HepG2 (cell line): Measurements from ENCODE around the gene HEXIM1. TPM values are rescaled to one million over a fixed set of nuclear protein-coding genes. Genes with fewer than 3 reads are reported as not detected.
A peak's percentile ranks its signal among the peaks of the same experiment; 100 is the strongest.

Experiments used
- CREM ChIP-seq, 2 experiments: sonication (generic) in 1 of 2; formaldehyde crosslinking in 1 of 2; IDR thresholded peaks; 2 replicates each; pipeline versions ENCODE4 v1.4.0 to v1.6.1; 2016 to 2020; ENCODE audit warnings: antibody characterized with exemption in 1 of 2, mild to moderate bottlenecking in 1 of 2, missing genetic modification reagents in 1 of 2
- DMAP1 ChIP-seq: IDR thresholded peaks from 2 replicates; pipeline ENCODE4 v1.6.1; 2016
- DPF2 ChIP-seq: sonication (generic); formaldehyde crosslinking; IDR thresholded peaks from 2 replicates; pipeline ENCODE4 v1.4.0; 2020; ENCODE audit warnings: mild to moderate bottlenecking, low read depth, missing genetic modification reagents, borderline replicate concordance
- DR1 ChIP-seq: sonication (generic); formaldehyde crosslinking; IDR thresholded peaks from 2 replicates; pipeline ENCODE4 v1.8.0; 2021; ENCODE audit warnings: mild to moderate bottlenecking, missing genetic modification reagents, inconsistent platforms
- ELF3 ChIP-seq: IDR thresholded peaks from 2 replicates; pipeline ENCODE4 v1.6.1; 2016; ENCODE audit warnings: missing genetic modification reagents, missing compliant biosample characterization
- FOXA1 ChIP-seq, 2 experiments: fragments of 450-650 bp in 1 of 2; sonication (generic) in 1 of 2; formaldehyde crosslinking in 1 of 2; IDR thresholded peaks; 2 replicates each; pipeline versions ENCODE4 v1.4.0 to v1.6.1; 2016 to 2020; ENCODE audit warnings: missing genetic modification reagents in 1 of 2
- FOXO1 ChIP-seq: sonication (generic); formaldehyde crosslinking; IDR thresholded peaks from 2 replicates; pipeline ENCODE4 v1.4.0; 2020; ENCODE audit warnings: missing genetic modification reagents
- HNRNPUL1 ChIP-seq: fragments of 200-400 bp; formaldehyde crosslinking; IDR thresholded peaks from 2 replicates; pipeline ENCODE4 v1.6.1; 2017; ENCODE audit warnings: low read depth, mild to moderate bottlenecking, low read length, moderate library complexity
- IRF2 ChIP-seq: IDR thresholded peaks from 2 replicates; pipeline ENCODE4 v1.6.1; 2018; ENCODE audit warnings: missing genetic modification reagents, missing compliant biosample characterization
- KAT8 ChIP-seq: IDR thresholded peaks from 2 replicates; pipeline ENCODE4 v1.6.1; 2016; ENCODE audit warnings: missing genetic modification reagents, missing compliant biosample characterization
- LCORL ChIP-seq, 2 experiments: fragments of 450-650 bp in 1 of 2; sonication (generic) in 1 of 2; formaldehyde crosslinking in 1 of 2; IDR thresholded peaks; 2 replicates each; pipeline versions ENCODE4 v1.5.0 to v1.6.1; 2017 to 2020; ENCODE audit warnings: antibody characterized with exemption in 1 of 2, missing genetic modification reagents in 1 of 2
- NCOA2 ChIP-seq: sonication (generic); formaldehyde crosslinking; IDR thresholded peaks from 2 replicates; pipeline ENCODE4 v1.8.0; 2022; ENCODE audit warnings: inconsistent platforms
- SP2 ChIP-seq: sonication (generic); formaldehyde crosslinking; IDR thresholded peaks from 2 replicates; pipeline ENCODE4 v1.5.1; 2020; ENCODE audit warnings: mild to moderate bottlenecking, missing genetic modification reagents
- ZNF431 ChIP-seq: sonication (generic); formaldehyde crosslinking; IDR thresholded peaks from 2 replicates; pipeline ENCODE4 v1.9.0; 2022; ENCODE audit warnings: missing genetic modification reagents, low read depth, mild to moderate bottlenecking, borderline replicate concordance
- ZNF446 ChIP-seq: sonication (generic); formaldehyde crosslinking; IDR thresholded peaks from 2 replicates; pipeline ENCODE4 v1.5.0; 2020; ENCODE audit warnings: mild to moderate bottlenecking, missing genetic modification reagents
- ZNF468 ChIP-seq: sonication (generic); formaldehyde crosslinking; IDR thresholded peaks from 2 replicates; pipeline ENCODE4 v1.8.0; 2022; ENCODE audit warnings: mild to moderate bottlenecking, moderate library complexity, missing genetic modification reagents
- ZNF547 ChIP-seq: sonication (generic); formaldehyde crosslinking; IDR thresholded peaks from 2 replicates; pipeline ENCODE4 v1.5.1; 2020; ENCODE audit warnings: mild to moderate bottlenecking, missing genetic modification reagents
- ZNF724P ChIP-seq: sonication (generic); formaldehyde crosslinking; IDR thresholded peaks from 2 replicates; pipeline ENCODE4 v1.8.0; 2022; ENCODE audit warnings: missing genetic modification reagents, borderline replicate concordance
- polyA plus RNA-seq, 8 experiments: library from polyadenylated mRNA; depleted of rRNA in 3 of 8; stranded (reverse) in 7 of 8; unstranded in 1 of 8; fragments of >200 nt; fragmentation: Illumina TruSeq in 4 of 8; extraction: Trizol in 4 of 8; gene quantifications; 2 replicates each; pipeline versions ENCODE4 v1.2.1 to v1.2.3, GENCODE V29; 2011 to 2016; ENCODE audit warnings: low read depth in 4 of 8, missing spikeins in 1 of 8, mixed read lengths in 1 of 8; ENCODE audit not compliant: insufficient read depth in 1 of 8
- total RNA-seq, 5 experiments: library from RNA; depleted of rRNA; stranded (reverse); fragments of >200 nt; fragmentation: Illumina TruSeq; extraction: Trizol; gene quantifications; 2 replicates each; pipeline ENCODE4 v1.2.3, GENCODE V29; 2016; ENCODE audit warnings: low read depth in 1 of 5
- TF ChIP-seq, protein P1 (sequence below): sonication (generic); formaldehyde crosslinking; IDR thresholded peaks from 2 replicates; pipeline ENCODE4 v1.9.0; 2022; ENCODE audit warnings: missing genetic modification reagents, mild to moderate bottlenecking, borderline replicate concordance
- TF ChIP-seq, protein P2 (sequence below): sonication (generic); formaldehyde crosslinking; IDR thresholded peaks from 2 replicates; pipeline ENCODE4 v1.5.1; 2020; ENCODE audit warnings: mild to moderate bottlenecking, missing genetic modification reagents, moderate library complexity
- TF ChIP-seq, protein P3 (sequence below): sonication (generic); formaldehyde crosslinking; IDR thresholded peaks from 2 replicates; pipeline ENCODE4 v1.4.0; 2020; ENCODE audit warnings: missing genetic modification reagents
- TF ChIP-seq, protein P4 (sequence below): sonication (generic); formaldehyde crosslinking; IDR thresholded peaks from 2 replicates; pipeline ENCODE4 v1.5.0; 2020; ENCODE audit warnings: mild to moderate bottlenecking, missing genetic modification reagents

HEXIM1 gene
- total and polyA plus RNA-seq, 2 of the 13 experiments (the other 11 are each of a cell fraction or from before 2014, with no cell fraction given): 10.5 to 16.6 TPM

DNA sequence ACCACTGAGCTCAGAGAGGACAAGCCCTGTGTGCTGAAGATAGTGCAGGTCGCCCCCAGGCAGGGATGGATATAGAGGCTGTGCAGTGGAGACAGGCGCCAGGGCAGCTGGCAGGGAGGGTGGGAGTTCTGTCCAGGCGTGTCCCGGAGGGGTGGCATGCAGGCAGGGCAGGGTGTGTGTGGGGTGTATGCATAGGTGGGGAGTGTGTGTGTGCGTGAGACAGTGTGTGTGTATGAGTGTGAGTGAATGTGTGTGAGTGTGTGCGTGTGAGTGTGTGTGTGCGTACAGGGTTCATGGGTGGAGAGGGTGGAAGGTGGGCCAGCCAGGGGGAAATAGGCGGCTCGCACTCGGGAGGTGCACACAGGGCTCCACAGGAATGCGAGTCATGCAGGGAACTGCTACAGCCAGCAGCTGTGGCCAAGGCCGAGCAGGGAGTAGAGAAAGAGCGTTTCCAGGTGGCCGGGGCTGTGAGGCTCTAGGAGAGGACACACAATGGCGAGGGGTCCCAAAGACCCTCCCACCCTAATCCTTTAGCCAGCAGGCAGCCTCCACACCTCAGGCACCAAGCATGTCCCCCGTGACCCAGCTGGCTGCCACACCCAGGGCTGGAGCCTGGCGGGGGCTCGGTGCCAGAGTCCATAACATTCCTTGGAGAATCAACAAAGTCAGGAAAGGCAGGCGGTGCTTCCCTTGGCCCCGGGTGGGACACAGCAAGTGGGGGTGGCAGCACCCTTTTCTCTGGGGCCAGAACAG, 20.6 kb upstream of the HEXIM1 start (continued):
- TF ChIP-seq, protein P1, sequence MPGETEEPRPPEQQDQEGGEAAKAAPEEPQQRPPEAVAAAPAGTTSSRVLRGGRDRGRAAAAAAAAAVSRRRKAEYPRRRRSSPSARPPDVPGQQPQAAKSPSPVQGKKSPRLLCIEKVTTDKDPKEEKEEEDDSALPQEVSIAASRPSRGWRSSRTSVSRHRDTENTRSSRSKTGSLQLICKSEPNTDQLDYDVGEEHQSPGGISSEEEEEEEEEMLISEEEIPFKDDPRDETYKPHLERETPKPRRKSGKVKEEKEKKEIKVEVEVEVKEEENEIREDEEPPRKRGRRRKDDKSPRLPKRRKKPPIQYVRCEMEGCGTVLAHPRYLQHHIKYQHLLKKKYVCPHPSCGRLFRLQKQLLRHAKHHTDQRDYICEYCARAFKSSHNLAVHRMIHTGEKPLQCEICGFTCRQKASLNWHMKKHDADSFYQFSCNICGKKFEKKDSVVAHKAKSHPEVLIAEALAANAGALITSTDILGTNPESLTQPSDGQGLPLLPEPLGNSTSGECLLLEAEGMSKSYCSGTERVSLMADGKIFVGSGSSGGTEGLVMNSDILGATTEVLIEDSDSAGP (CRISPR knock-in tag): peak; percentile 65
- no peak for TF ChIP-seq DR1
- TF ChIP-seq NCOA2 (CRISPR knock-in tag): peak; percentile 43
- TF ChIP-seq ELF3 (CRISPR knock-in tag): peak; percentile 59; the same call in 1 of the 2 replicates
- no peak for TF ChIP-seq HNRNPUL1
- no peak for TF ChIP-seq LCORL (IDR thresholded peaks at IDR 0.05)
- TF ChIP-seq LCORL (CRISPR knock-in tag; IDR thresholded peaks at IDR 0.05): peak; percentile 85
- TF ChIP-seq, protein P2, sequence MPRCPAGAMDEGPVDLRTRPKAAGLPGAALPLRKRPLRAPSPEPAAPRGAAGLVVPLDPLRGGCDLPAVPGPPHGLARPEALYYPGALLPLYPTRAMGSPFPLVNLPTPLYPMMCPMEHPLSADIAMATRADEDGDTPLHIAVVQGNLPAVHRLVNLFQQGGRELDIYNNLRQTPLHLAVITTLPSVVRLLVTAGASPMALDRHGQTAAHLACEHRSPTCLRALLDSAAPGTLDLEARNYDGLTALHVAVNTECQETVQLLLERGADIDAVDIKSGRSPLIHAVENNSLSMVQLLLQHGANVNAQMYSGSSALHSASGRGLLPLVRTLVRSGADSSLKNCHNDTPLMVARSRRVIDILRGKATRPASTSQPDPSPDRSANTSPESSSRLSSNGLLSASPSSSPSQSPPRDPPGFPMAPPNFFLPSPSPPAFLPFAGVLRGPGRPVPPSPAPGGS: peak; percentile 58; the same call in 1 of the 2 replicates
- TF ChIP-seq, protein P3, sequence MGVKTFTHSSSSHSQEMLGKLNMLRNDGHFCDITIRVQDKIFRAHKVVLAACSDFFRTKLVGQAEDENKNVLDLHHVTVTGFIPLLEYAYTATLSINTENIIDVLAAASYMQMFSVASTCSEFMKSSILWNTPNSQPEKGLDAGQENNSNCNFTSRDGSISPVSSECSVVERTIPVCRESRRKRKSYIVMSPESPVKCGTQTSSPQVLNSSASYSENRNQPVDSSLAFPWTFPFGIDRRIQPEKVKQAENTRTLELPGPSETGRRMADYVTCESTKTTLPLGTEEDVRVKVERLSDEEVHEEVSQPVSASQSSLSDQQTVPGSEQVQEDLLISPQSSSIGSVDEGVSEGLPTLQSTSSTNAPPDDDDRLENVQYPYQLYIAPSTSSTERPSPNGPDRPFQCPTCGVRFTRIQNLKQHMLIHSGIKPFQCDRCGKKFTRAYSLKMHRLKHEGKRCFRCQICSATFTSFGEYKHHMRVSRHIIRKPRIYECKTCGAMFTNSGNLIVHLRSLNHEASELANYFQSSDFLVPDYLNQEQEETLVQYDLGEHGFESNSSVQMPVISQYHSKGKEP (CRISPR knock-in tag): no peak
- TF ChIP-seq, protein P4, sequence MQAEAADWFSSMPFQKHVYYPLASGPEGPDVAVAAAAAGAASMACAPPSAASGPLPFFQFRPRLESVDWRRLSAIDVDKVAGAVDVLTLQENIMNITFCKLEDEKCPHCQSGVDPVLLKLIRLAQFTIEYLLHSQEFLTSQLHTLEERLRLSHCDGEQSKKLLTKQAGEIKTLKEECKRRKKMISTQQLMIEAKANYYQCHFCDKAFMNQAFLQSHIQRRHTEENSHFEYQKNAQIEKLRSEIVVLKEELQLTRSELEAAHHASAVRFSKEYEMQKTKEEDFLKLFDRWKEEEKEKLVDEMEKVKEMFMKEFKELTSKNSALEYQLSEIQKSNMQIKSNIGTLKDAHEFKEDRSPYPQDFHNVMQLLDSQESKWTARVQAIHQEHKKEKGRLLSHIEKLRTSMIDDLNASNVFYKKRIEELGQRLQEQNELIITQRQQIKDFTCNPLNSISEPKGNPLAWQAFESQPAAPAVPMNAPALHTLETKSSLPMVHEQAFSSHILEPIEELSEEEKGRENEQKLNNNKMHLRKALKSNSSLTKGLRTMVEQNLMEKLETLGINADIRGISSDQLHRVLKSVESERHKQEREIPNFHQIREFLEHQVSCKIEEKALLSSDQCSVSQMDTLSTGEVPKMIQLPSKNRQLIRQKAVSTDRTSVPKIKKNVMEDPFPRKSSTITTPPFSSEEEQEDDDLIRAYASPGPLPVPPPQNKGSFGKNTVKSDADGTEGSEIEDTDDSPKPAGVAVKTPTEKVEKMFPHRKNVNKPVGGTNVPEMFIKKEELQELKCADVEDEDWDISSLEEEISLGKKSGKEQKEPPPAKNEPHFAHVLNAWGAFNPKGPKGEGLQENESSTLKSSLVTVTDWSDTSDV (CRISPR knock-in tag): no peak
- peak; percentile 86; the same call in 1 of the 2 replicates for TF ChIP-seq IRF2 (CRISPR knock-in tag)
- TF ChIP-seq SP2: 0 out of 2 replicates have a peak, but pooled peaks have one; percentile 5
- TF ChIP-seq ZNF431 (CRISPR knock-in tag): no peak
- peak; percentile 66; the same call in 1 of the 2 replicates for TF ChIP-seq DPF2 (CRISPR knock-in tag)
- TF ChIP-seq KAT8: peak; percentile 57
- no peak for TF ChIP-seq ZNF446 (CRISPR knock-in tag)
- peak; percentile 51; the same call in 1 of the 2 replicates for TF ChIP-seq DMAP1 (CRISPR knock-in tag)
- no peak; the same call in 1 of the 2 replicates for TF ChIP-seq ZNF724P
- TF ChIP-seq FOXA1 (IDR thresholded peaks at IDR 0.05): peak; percentile 9; the same call in 1 of the 2 replicates
- peak; percentile 81 for TF ChIP-seq FOXA1 (CRISPR knock-in tag; IDR thresholded peaks at IDR 0.05)
- peak; percentile 77; the same call in 1 of the 2 replicates for TF ChIP-seq FOXO1 (CRISPR knock-in tag)
- no peak for TF ChIP-seq CREM (IDR thresholded peaks at IDR 0.05)
- TF ChIP-seq CREM (CRISPR knock-in tag; IDR thresholded peaks at IDR 0.05): no peak
- 0 out of 2 replicates have a peak, but pooled peaks have one; percentile 28 for TF ChIP-seq ZNF468 (CRISPR knock-in tag)
- TF ChIP-seq ZNF547 (CRISPR knock-in tag): peak; percentile 48; the same call in 1 of the 2 replicates
